Colonic mucosa (tissue), 4 donors: ENCODE results near the gene ZDHHC17. TPM values are rescaled to one million over a fixed set of nuclear protein-coding genes. Genes with fewer than 3 reads are reported as not detected.

Experiments used
- DNase-seq: peaks from one replicate; pipeline ENCODE4 v3.0.0-alpha.2; 2020
- H3K27ac ChIP-seq: fragments of 200-600 bp; one replicate; pipeline ENCODE4 v1.8.0; 2021
- H3K27me3 ChIP-seq: fragments of 200-600 bp; one replicate; pipeline ENCODE4 v1.8.0; 2021
- H3K36me3 ChIP-seq: fragments of 200-600 bp; one replicate; pipeline ENCODE4 v1.8.0; 2021
- H3K4me1 ChIP-seq: fragments of 200-600 bp; one replicate; pipeline ENCODE4 v1.8.0; 2021; ENCODE audit warnings: mild to moderate bottlenecking
- H3K4me3 ChIP-seq: fragments of 200-600 bp; one replicate; pipeline ENCODE4 v1.8.0; 2021
- H3K9ac ChIP-seq, 2 donors: one replicate each; pipeline ENCODE4 v1.7.0; 2013; ENCODE audit warnings: control low read depth in 2 of 2, low read depth in 2 of 2, low read length in 2 of 2
- H3K9me3 ChIP-seq: fragments of 200-600 bp; one replicate; pipeline ENCODE4 v1.8.0; 2021
- CTCF ChIP-seq: fragments of 200-600 bp; IDR thresholded peaks from one replicate; pipeline ENCODE4 v1.8.0; 2022; ENCODE audit warnings: antibody characterized with exemption, mild to moderate bottlenecking
- intact Hi-C: fragments of 100-400 bp; cut with DNase I; formaldehyde crosslinking; loops from one replicate; pipeline ENCODE4 v1.14.1; 2022
- total RNA-seq, 2 donors: library from RNA; stranded (reverse); fragmentation: NEBNext Ultra II Directional in 1 of 2; extraction: Animal tissue kit (Norgen Biotek cat#: 25700) in 1 of 2; gene quantifications; one replicate each; pipeline ENCODE4 v1.2.1, GENCODE V29; 2021
- donor health status: healthy.
- donor health status: DM: no; HTN: no; CAD: no.
- donor health status: DM: no; HTN: no; CAD: no.

The ZDHHC17 gene
- total RNA-seq, 2 donors from 2014 or later = 15.7 to 16.6 TPM

- intact Hi-C loops = loop anchor here (5.0 kb wide), 1 partner anchor 165 kb away; no protein-coding TSS in a partner anchor
- Histone ChIP-seq H3K4me1 (no peaks in the 10 kb centered on the region), H3K9me3 (no peaks in the 10 kb centered on the region), H3K9ac (no peak overlapping the region), H3K27me3 (no peaks in the 10 kb centered on the region), H3K36me3 (no peaks in the 10 kb centered on the region), H3K27ac (no peak overlapping the region), H3K4me3 (no peak overlapping the region)
- no peak for DNase-seq
- TF ChIP-seq CTCF = no peak
These were observed 18.6 kb downstream of the ZDHHC17 start for GRCh38 chr12:76782526-76782925.

- no peaks in the 10 kb centered on the region for H3K36me3 ChIP-seq
- no peak overlapping the region for H3K4me3 ChIP-seq
- H3K27ac ChIP-seq = no peak overlapping the region
- no peaks in the 10 kb centered on the region for H3K9me3 ChIP-seq
- no peak for TF ChIP-seq CTCF
- no peak overlapping the region for H3K9ac ChIP-seq
- DNase-seq = no peak
- H3K27me3 ChIP-seq = no peaks in the 10 kb centered on the region
- no peaks in the 10 kb centered on the region for H3K4me1 ChIP-seq
- intact Hi-C loops = loop anchor here (5.0 kb wide), 1 partner anchor 167 kb away; no protein-coding TSS in a partner anchor
These were observed 20.7 kb downstream of the ZDHHC17 start for GRCh38 chr12:76784600-76785051.

GRCh38 chr12:76785407-76785806 lies 21.5 kb downstream of the ZDHHC17 start:
- H3K27ac ChIP-seq = no peak overlapping the region
- H3K27me3 ChIP-seq = no peaks in the 10 kb centered on the region
- H3K36me3 ChIP-seq = no peaks in the 10 kb centered on the region
- no peak for TF ChIP-seq CTCF
- no peak overlapping the region for H3K9ac ChIP-seq
- H3K4me1 ChIP-seq = no peaks in the 10 kb centered on the region
- no peak for DNase-seq
- no peak overlapping the region for H3K4me3 ChIP-seq
- intact Hi-C loops = no loop called here
- no peaks in the 10 kb centered on the region for H3K9me3 ChIP-seq

- intact Hi-C loops = no loop called here
These were observed 23.1 kb downstream of the ZDHHC17 start for GRCh38 chr12:76786986-76787385.

GRCh38 chr12:76787689-76788088 lies 23.8 kb downstream of the ZDHHC17 start:
- H3K9ac ChIP-seq = no peak overlapping the region
- H3K4me1 ChIP-seq = no peaks in the 10 kb centered on the region
- H3K4me3 ChIP-seq = no peak overlapping the region
- no peak for DNase-seq
- H3K27me3 ChIP-seq = no peaks in the 10 kb centered on the region
- intact Hi-C loops = no loop called here
- TF ChIP-seq CTCF = no peak
- H3K27ac ChIP-seq = no peak overlapping the region
- H3K36me3 ChIP-seq = no peaks in the 10 kb centered on the region
- H3K9me3 ChIP-seq = no peaks in the 10 kb centered on the region

More at GRCh38 chr12:76786986-76787385, 23.1 kb downstream of the ZDHHC17 start:
- Histone ChIP-seq H3K27ac (no peak overlapping the region), H3K4me3 (no peak overlapping the region), H3K9ac (no peak overlapping the region), H3K36me3 (no peaks in the 10 kb centered on the region), H3K4me1 (no peaks in the 10 kb centered on the region), H3K9me3 (no peaks in the 10 kb centered on the region), H3K27me3 (no peaks in the 10 kb centered on the region)
- DNase-seq = no peak
- no peak for TF ChIP-seq CTCF
